GM12878 (cell line): ENCODE data around the gene BCCIP. TPM values are rescaled to one million over a fixed set of nuclear protein-coding genes. Genes with fewer than 3 reads are reported as not detected.

Experiments
- ATAC-seq: fragments of 200-7000 bp; cut with Tn5 transposase; 3 replicates; pipeline ENCODE4 v1.9.1; 2020; ENCODE audit warnings: mild to moderate bottlenecking, moderate library complexity
- BruUV-seq: library from RNA; stranded (reverse); fragments of 400-500 nt; replicated peaks from 2 replicates; lab custom pipeline; 2021; lab: Mats Ljungman, UMichigan
- CTCF ChIA-PET: fragments of 300-600 bp; sonication (Branson Sonifier 250); formaldehyde crosslinking; extraction: SDS; loops from one replicate; lab custom pipeline; 2021; ENCODE audit warnings: inconsistent platforms; lab: Yijun Ruan, JAX
- POLR2A ChIA-PET: fragments of 350-600 bp; formaldehyde crosslinking; extraction: SDS; loops from one replicate; lab custom pipeline; 2021; ENCODE audit warnings: inconsistent platforms; lab: Charles Lee
- RAD21 ChIA-PET: fragments of 300-600 bp; sonication (Branson Sonifier 250); formaldehyde crosslinking; loops from one replicate; lab custom pipeline; 2023; ENCODE audit warnings: antibody characterized with exemption; ENCODE audit not compliant: unreplicated experiment; lab: Charles Lee
- SMC1A ChIA-PET: fragments of 300-600 bp; sonication (Branson Sonifier 250); formaldehyde crosslinking; loops from one replicate; lab custom pipeline; 2023; ENCODE audit not compliant: unreplicated experiment, uncharacterized antibody; lab: Charles Lee
- DNase-seq: peaks from one replicate; pipeline ENCODE4 v3.0.0-alpha.2; 2011; ENCODE audit warnings: low read depth, low spot score
- FAIRE-seq: peaks from 3 replicates; lab custom pipeline; 2011; peaks lifted over from hg19 to GRCh38; lab: Jason Lieb, UNC
- H2AFZ ChIP-seq: 2 replicates; pipeline ENCODE4 v1.6.0; 2011; ENCODE audit warnings: low read depth, low read length, control low read depth; ENCODE audit not compliant: control insufficient read depth
- H3K27ac ChIP-seq: 2 replicates; pipeline ENCODE4 v1.5.1; 2011; ENCODE audit warnings: control low read depth; ENCODE audit not compliant: control insufficient read depth, insufficient read depth
- H3K27me3 ChIP-seq, 2 experiments: replicated peaks in 1 of 2; 2 replicates each; pipeline versions ENCODE4 v1.6.0 to v1.6.1; 2011; ENCODE audit warnings: low read length in 1 of 2; ENCODE audit not compliant: control insufficient read depth in 2 of 2, insufficient read depth in 2 of 2
- H3K36me3 ChIP-seq, 2 experiments: 2 replicates each; pipeline ENCODE4 v1.5.1; 2011; ENCODE audit warnings: low read length in 1 of 2; ENCODE audit not compliant: control insufficient read depth in 2 of 2, insufficient read depth in 2 of 2
- H3K4me1 ChIP-seq: 2 replicates; pipeline ENCODE4 v1.6.1; 2011; ENCODE audit warnings: mild to moderate bottlenecking, low read length, moderate library complexity, mixed read lengths; ENCODE audit not compliant: control insufficient read depth, insufficient read depth
- H3K4me2 ChIP-seq: 2 replicates; pipeline ENCODE4 v1.6.0; 2011; ENCODE audit warnings: control low read depth; ENCODE audit not compliant: control insufficient read depth, insufficient read depth
- H3K4me3 ChIP-seq: fragments of 200-600 bp; sonication (generic); 2 replicates; pipeline ENCODE4 v1.5.1; 2016
- H3K79me2 ChIP-seq: 2 replicates; pipeline ENCODE4 v1.6.0; 2011; ENCODE audit warnings: low read length; ENCODE audit not compliant: control insufficient read depth, insufficient read depth
- H3K9ac ChIP-seq: 2 replicates; pipeline ENCODE4 v1.8.0; 2011; ENCODE audit warnings: low read length, control low read depth, mixed read lengths; ENCODE audit not compliant: control insufficient read depth, insufficient read depth
- H3K9me3 ChIP-seq: replicated peaks from 3 replicates; pipeline ENCODE4 v1.5.1; 2011; ENCODE audit warnings: mild to moderate bottlenecking, low read length; ENCODE audit not compliant: control insufficient read depth, insufficient read depth
- H4K20me1 ChIP-seq: 2 replicates; pipeline ENCODE4 v1.6.0; 2011; ENCODE audit not compliant: control insufficient read depth, insufficient read depth
- PAX8 ChIP-seq: fragments of 450-650 bp; IDR thresholded peaks from 2 replicates; pipeline ENCODE4 v1.6.1; 2017; ENCODE audit warnings: mild to moderate bottlenecking, moderate library complexity
- SKIL ChIP-seq: fragments of 450-650 bp; IDR thresholded peaks from 2 replicates; pipeline ENCODE4 v1.6.1; 2017; ENCODE audit warnings: mild to moderate bottlenecking, low read depth, inconsistent platforms; ENCODE audit not compliant: poor library complexity, severe bottlenecking
- TCF12 ChIP-seq: IDR thresholded peaks from 2 replicates; pipeline ENCODE4 v1.6.1; 2011; ENCODE audit warnings: low read depth, mild to moderate bottlenecking, low read length
- whole genome bisulfite sequencing: methylation state at CpG from one replicate; pipeline ENCODE4 v1.1.6; 2016; ENCODE audit warnings: low lambda C conversion rate; ENCODE audit not compliant: insufficient replicate concordance, insufficient coverage; ENCODE audit errors: missing lambda C conversion rate; 5-methylcytosine and 5-hydroxymethylcytosine counted together
- in situ Hi-C: fragments of 300-500 bp; cut with MboI; formaldehyde crosslinking; loops from 9 replicates; pipeline ENCODE4 v1.14.3; 2018; ENCODE audit warnings: mixed read lengths
- intact Hi-C: fragments of 100-400 bp; cut with micrococcal nuclease; formaldehyde crosslinking; loops from one replicate; pipeline ENCODE4 v1.14.2; 2022; ENCODE audit not compliant: unreplicated experiment
- polyA plus RNA-seq, 11 experiments: library from polyadenylated mRNA; depleted of rRNA in 4 of 11; unstranded in 6 of 11; stranded (reverse) in 5 of 11; fragments of >200 nt; fragmentation: Nextera tagmentation in 4 of 11; fragmentation: Illumina TruSeq in 1 of 11; extraction: Ambion mirVana in 4 of 11; extraction: Trizol in 1 of 11; gene quantifications; 1 replicate in 1 of 11; 2 replicates in 10 of 11; pipeline versions ENCODE4 v1.2.1 to v1.2.3, GENCODE V29; 2011 to 2016; ENCODE audit warnings: inconsistent platforms in 2 of 11, missing spikeins in 2 of 11, low read depth in 1 of 11
- total RNA-seq, 4 experiments: library from RNA; depleted of rRNA in 3 of 4; stranded (reverse); fragments of >200 nt in 3 of 4; fragmentation: Illumina TruSeq in 1 of 4; extraction: Trizol in 1 of 4; gene quantifications; 2 replicates each; pipeline versions ENCODE4 v1.2.1 to v1.2.3, GENCODE V29; 2013 to 2021

The BCCIP gene
- total and polyA plus RNA-seq, 10 of the 15 experiments (the other 5 are each of a cell fraction or from before 2014, with no cell fraction given), result 61.2 to 225 (median 127) TPM

- H3K4me3 ChIP-seq, result no peak overlapping the region
- SMC1A ChIA-PET, result no interaction called here
- POLR2A ChIA-PET, result no interaction called here
- intact Hi-C loops, result no loop called here
- FAIRE-seq (no peak), ATAC-seq (no peak), DNase-seq (no peak)
- no peaks in the 10 kb centered on the region for H3K79me2 ChIP-seq
- H4K20me1 ChIP-seq, result no peaks in the 10 kb centered on the region
- H3K36me3 ChIP-seq, result no peaks in the 10 kb centered on the region; a peak in 1 of 4 replicates
- no peak overlapping the region for H3K27ac ChIP-seq
- RAD21 ChIA-PET, result interaction anchor here (0.6 kb wide), 1 partner anchor 651 kb away, joined by 4 read pairs; no protein-coding TSS in a partner anchor
- 97% methylated on average over 2 of the region's 2 CpGs for WGBS
- no peak overlapping the region for H3K9ac ChIP-seq
- no TSS peak for BruUV-seq
- H3K4me1 ChIP-seq, result no peaks in the 10 kb centered on the region
- TF ChIP-seq PAX8, result no peak
- no peak for TF ChIP-seq TCF12
- no peak for TF ChIP-seq SKIL
- CTCF ChIA-PET, result interaction anchor here (0.8 kb wide), 1 partner anchor 17 kb away, joined by 3 read pairs; no protein-coding TSS in a partner anchor
- in situ Hi-C loops, result no loop called here
- H3K4me2 ChIP-seq, result no peak overlapping the region
- no peaks in the 10 kb centered on the region for H3K27me3 ChIP-seq
- no peak overlapping the region for H2AFZ ChIP-seq
- no peaks in the 10 kb centered on the region for H3K9me3 ChIP-seq
These were observed 27.7 kb downstream of the BCCIP start for GRCh38 chr10:125850766-125851731.
